ENCODE data around the gene MORC2.

GRCh38 chr22:30910358-30910757 lies 58.2 kb downstream of the MORC2 start:
- TF ChIP-seq EZH2 (optimal IDR thresholded peaks at IDR 0.05; ENCODE audit: low read depth, low read length) (no peak), CTCF (IDR thresholded peaks at IDR 0.05; ENCODE audit: low read length) (no peak)

Data from MM.1S (cell line).